GM20000 (cell line): ENCODE measurements around the gene CA14.

Experiments
- DNase-seq: peaks from one replicate; pipeline ENCODE4 v3.0.0; 2012; ENCODE audit warnings: low spot score
- CTCF ChIP-seq: IDR thresholded peaks from 2 replicates; pipeline ENCODE4 v1.5.1; 2012; ENCODE audit warnings: mild to moderate bottlenecking, control low read depth; ENCODE audit errors: extremely low read depth, missing control alignments

CA14 gene

GRCh38 chr1:150243003-150243402 is 14.6 kb upstream of the CA14 start:
- DNase-seq, result no peak
- no peak for TF ChIP-seq CTCF

GRCh38 chr1:150249936-150250335 is 7.6 kb upstream of the CA14 start:
- no peak for DNase-seq
- TF ChIP-seq CTCF, result no peak

- no peak for DNase-seq
Measured at GRCh38 chr1:150256198-150256553, 1.4 kb upstream of the CA14 start.

GRCh38 chr1:150256554-150257341 is 826 bp upstream of the CA14 start:
- TF ChIP-seq CTCF, result no peak
- DNase-seq, result no peak

More at GRCh38 chr1:150256198-150256553, 1.4 kb upstream of the CA14 start:
- no peak for TF ChIP-seq CTCF

GRCh38 chr1:150259217-150259616 is 1.6 kb downstream of the CA14 start:
- DNase-seq, result no peak
- no peak for TF ChIP-seq CTCF

GRCh38 chr1:150259758-150260669 is 2.4 kb downstream of the CA14 start:
- DNase-seq, result no peak
- TF ChIP-seq CTCF, result no peak

- TF ChIP-seq CTCF, result no peak
- DNase-seq, result no peak
Measured at GRCh38 chr1:150261367-150261766, 3.8 kb downstream of the CA14 start.
